Left kidney (tissue), 8 donors: Measurements from ENCODE around the gene ALDOB. TPM values are rescaled to one million over a fixed set of nuclear protein-coding genes. Genes with fewer than 3 reads are reported as not detected.

Source experiments
- DNase-seq: peaks from one replicate; pipeline ENCODE4 v3.0.0-alpha.2; 2013
- long read RNA-seq, 8 donors: transcript quantifications; one replicate each; lab custom pipeline, GENCODE V29; 2026
- polyA plus RNA-seq: library from polyadenylated mRNA; unstranded; fragments of 120-200 nt; gene quantifications from one replicate; pipeline ENCODE4 v1.2.1, GENCODE V29; 2013; ENCODE audit not compliant: insufficient read length

The ALDOB gene
- polyA plus RNA-seq = 693 TPM
- long read RNA-seq, donor 1, transcript ALDOB-210 (3 exons, 1,034 nt) = minor isoform, 10 of 613 reads
- long read RNA-seq, donor 1, transcript ALDOB-201 (9 exons, 2,451 nt) = major isoform, 198 of 613 reads
- long read RNA-seq, donor 1, partial matches to known transcripts = 399 of 613 reads
- long read RNA-seq, donor 1, other reads (novel, unspliced or antisense) = 5 of 613 reads
- long read RNA-seq, donor 2, transcript ALDOB-201 (9 exons, 2,451 nt) = major isoform, 199 of 364 reads
- long read RNA-seq, donor 2, partial matches to known transcripts = 164 of 364 reads
- long read RNA-seq, donor 2, other reads (novel, unspliced or antisense) = 0 of 364 reads
- long read RNA-seq, donor 3, transcript ALDOB-201 (9 exons, 2,451 nt) = major isoform, 138 of 391 reads
- long read RNA-seq, donor 3, partial matches to known transcripts = 248 of 391 reads
- long read RNA-seq, donor 3, other reads (novel, unspliced or antisense) = 0 of 391 reads
- long read RNA-seq, donor 4, transcript ALDOB-201 (9 exons, 2,451 nt) = major isoform, 7 of 30 reads
- long read RNA-seq, donor 4, partial matches to known transcripts = 23 of 30 reads
- long read RNA-seq, donor 4, other reads (novel, unspliced or antisense) = 0 of 30 reads
- long read RNA-seq, donor 5, transcript ALDOB-201 (9 exons, 2,451 nt) = major isoform, 250 of 599 reads
- long read RNA-seq, donor 5, partial matches to known transcripts = 347 of 599 reads
- long read RNA-seq, donor 5, other reads (novel, unspliced or antisense) = 0 of 599 reads
- long read RNA-seq, donor 6, transcript ALDOB-201 (9 exons, 2,451 nt) = major isoform, 102 of 192 reads
- long read RNA-seq, donor 6, partial matches to known transcripts = 89 of 192 reads
- long read RNA-seq, donor 6, other reads (novel, unspliced or antisense) = 0 of 192 reads
- long read RNA-seq, donor 7, transcript ALDOB-201 (9 exons, 2,451 nt) = major isoform, 142 of 259 reads
- long read RNA-seq, donor 7, partial matches to known transcripts = 113 of 259 reads
- long read RNA-seq, donor 7, other reads (novel, unspliced or antisense) = 0 of 259 reads
- long read RNA-seq, donor 8, transcript ALDOB-201 (9 exons, 2,451 nt) = major isoform, 135 of 258 reads
- long read RNA-seq, donor 8, partial matches to known transcripts = 116 of 258 reads
- long read RNA-seq, donor 8, other reads (novel, unspliced or antisense) = 6 of 258 reads

- no peak for DNase-seq
Observed at GRCh38 chr9:101435601-101436079, at the start of gene ALDOB. ALDOB (minus strand) TSS chr9:101435774; CDS start chr9:101430887, 4,887 bp downstream.

GRCh38 chr9:101484046-101484445 is 48.5 kb upstream of the ALDOB start:
- DNase-seq = no peak

DNA sequence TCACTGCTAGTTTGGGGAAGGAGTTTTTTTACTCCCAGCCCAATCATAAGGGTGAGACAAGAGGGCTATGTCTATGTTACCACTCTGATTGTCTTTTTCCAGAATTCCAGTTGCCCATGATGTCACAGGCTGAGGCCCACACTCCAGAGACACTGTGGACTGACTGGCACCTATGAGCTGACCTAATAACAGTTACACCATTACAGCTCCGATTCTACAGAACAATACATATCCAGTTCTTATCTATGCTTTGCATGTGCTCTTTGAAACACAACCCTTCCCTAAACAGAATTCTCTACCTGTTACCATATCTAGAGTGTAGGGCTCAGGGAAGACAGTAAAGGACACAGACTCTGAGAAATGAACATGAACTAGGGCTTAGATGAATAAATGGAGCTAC is 45.7 kb upstream of the ALDOB start:
- no peak for DNase-seq

DNA sequence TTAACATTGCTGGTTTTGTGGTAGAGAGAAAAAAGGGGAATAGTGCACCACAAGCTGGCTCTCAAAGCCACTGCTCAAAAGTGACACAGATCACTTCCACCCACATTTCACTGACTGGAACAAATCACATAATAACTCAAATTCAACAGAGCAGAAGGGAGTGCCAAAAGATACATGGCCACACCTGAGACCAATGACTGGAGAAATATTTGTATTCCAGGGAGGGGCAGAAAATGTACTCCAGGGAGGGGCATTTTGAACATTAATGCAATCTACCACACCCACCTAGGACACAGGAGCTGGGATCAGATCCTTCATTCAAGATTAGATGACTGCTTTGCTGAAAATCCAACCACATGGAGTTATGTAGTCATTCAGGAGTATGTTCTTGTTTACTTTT is 44.8 kb upstream of the ALDOB start:
- no peak for DNase-seq

DNA sequence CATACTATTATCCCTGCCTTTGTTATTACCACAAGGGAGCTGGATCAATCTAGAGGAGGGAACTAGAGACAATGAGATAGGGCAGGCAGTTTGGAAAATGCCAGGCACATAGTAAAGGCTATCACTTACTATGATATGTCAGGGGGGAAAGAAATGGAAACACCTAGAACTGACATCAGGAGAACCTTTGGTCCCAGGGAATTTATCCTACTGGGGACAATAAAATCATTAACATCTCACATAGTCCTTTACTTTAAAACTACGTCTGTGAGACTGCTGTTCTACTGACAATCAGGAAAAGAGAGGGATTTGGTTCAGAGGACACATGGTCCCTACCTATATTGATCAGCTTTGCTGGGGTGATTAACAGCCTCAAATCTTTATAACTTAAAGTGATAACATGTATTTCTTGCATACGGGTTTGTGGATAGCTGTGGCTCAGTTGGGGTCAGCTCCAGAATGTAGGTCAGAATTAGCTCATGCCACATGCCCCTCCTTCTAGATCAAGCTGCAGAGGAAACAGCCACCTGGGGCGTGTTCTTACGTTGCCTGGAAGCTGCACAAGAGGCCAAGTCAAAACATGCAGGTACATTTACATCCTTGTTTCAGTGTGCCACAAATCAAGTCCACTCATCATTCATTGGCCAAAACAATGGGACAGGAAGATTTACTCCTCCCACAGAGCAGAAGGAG is 43.9 kb upstream of the ALDOB start:
- DNase-seq = no peak

- no peak for DNase-seq
Observed at GRCh38 chr9:101478906-101479305, 43.3 kb upstream of the ALDOB start.

DNA sequence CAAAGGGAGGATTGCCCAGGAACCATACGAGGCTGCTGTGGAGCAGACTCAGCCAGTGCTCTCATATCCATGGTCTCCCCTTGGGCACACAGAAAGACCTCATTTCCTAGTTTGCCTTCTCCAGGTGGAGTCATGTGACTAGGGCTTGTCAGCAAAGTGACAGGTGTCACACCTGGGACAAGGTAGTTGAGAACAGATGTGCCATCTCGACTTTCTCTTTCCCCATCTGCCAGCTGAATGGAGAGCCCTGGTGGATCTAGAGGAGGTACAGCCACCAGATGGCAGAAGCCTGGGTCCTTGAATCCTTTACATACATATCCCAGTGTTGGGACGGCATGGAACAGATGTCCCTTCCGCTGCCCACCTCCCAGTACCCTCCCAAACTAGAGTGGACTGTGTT is 42.9 kb upstream of the ALDOB start:
- DNase-seq = no peak

DNA sequence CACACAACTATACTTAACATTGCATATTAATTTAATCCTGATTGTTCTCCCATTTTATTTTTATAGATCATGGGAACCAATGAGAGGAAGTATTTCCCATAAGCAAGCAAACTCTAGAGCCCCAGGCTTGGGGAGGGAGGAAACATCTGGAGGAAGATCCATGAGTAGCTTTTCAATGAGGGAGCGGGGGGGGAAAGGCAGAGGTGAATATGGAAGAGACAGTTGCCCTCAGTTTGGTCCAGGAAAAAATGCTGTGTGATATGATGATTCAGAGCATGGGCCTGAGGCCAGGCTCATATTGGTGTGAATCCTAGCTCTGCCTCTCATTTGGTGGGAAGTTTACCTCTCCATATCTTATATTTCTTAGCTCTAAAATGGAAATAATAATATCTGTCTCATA is 42.2 kb upstream of the ALDOB start:
- DNase-seq = no peak

GRCh38 chr9:101477214-101477613 is 41.6 kb upstream of the ALDOB start:
- DNase-seq = no peak

DNA sequence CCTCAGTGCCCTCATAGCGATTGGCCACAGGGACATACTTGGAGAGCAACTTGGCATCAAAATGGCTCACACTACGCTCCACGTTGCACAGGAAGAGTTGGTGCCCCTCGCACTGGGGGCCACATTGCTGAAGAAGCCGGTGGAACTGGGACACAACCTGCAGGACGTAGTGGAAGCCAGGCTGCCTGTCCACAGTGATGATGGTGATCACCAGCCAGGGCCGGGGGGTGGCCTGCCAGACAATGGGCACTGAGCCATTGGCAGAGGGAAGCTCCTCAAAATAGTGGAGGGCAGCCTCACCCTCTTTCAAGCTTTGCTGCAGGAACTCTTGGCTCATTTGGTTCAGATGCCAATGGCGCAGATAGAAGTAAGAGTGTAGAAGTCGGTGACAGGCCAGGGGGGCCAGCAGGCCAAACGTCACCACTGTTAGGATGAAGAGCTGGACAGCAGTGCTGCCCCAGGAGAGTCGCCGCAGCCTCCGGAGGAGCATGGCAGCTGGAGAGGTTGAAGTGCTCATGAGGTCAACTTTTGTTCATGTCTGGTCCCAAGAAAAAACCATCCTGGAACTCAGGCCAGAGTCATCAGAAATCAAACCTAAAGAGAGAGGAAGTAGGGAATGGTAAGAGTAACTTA is 41.1 kb upstream of the ALDOB start:
- DNase-seq = no peak

DNA sequence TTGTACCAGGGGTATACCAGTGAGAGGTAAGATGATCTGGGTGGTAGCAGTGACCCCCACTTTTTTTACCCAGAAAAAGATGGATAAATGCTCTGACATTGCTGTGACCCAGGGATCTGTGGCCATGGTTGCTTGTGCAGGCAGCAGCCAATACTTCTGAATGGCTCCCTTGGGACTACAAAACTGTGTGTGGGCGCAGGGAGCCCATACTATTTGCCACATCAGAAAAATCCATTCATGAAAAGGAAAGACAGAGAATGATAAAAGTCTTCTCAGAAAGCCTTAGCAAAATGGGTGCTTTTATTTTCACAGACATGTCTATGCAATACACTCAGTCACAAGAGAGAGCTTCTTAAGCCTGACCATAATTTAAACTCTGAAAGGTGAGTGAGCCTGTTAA is 37.3 kb upstream of the ALDOB start:
- no peak for DNase-seq

DNA sequence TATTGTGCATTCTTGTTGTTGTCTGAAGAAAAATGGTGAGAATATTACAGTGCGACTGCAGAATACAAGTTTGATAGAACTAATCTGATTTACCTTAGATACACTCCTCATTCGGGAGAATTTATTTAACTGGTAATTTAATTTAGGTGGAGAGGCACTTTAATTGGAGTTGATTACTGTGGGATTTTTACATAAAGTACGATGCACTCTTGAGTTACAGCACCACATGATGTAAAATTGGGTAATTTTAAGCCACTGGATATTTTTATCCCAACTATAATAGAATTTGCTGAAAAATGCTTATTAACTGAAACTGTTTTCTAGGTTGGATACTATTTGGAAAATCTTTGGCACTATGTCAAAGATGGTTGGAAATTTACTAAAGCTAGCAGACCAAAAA is 35.4 kb upstream of the ALDOB start:
- no peak for DNase-seq

DNA sequence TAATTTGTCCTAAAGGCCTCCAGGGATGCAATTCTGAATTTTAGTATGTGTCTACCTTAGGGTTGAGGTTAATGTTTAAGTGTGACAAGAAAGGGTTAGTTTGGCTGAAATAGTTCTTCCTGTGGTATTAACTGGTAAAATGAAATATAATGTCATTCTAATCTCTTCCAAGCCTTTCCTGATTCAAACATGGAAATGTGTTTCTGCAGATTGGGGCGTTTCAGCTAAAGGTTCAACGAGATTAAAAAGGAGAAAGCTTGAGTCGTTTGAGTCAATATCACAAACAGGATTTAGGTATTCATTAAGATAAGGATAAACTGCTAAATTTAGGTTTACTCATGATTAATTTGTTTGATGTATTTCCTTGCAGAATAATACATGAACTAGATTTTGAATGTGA is 34.4 kb upstream of the ALDOB start:
- DNase-seq = no peak

GRCh38 chr9:101469026-101469425 is 33.5 kb upstream of the ALDOB start:
- DNase-seq = no peak

- no peak for DNase-seq
Observed at GRCh38 chr9:101468116-101468515, 32.5 kb upstream of the ALDOB start.

- no peak for DNase-seq
Observed at GRCh38 chr9:101467690-101468089, 32.1 kb upstream of the ALDOB start.

GRCh38 chr9:101466863-101467262 is 31.3 kb upstream of the ALDOB start:
- no peak for DNase-seq

DNA sequence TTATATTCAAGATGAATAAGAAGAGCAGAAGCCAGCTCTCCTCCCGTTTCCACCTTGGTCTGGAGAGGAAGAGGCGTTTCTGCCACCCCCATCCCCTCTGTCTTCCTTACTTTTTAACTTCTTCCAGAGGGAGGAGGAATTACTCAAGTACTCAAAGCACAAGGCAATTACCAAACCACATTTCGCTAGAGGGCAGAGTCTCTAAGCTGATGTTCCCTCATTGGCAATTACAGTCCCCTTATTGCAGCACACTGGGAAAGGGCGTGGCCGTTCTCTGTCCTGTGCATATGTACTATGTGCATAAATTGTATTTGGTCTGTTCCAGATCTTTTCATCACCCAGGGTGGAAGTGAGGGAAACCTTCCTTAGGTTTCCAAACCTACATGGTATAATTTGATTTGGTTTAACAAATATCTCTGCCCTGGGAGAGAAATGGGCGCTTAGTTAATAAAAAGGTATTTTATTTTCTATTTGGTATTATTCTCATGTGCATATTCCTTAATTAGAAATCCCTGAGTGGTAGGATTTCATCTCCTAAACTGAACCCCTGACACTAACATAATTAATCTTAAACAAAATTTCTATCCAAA is 29.8 kb upstream of the ALDOB start:
- peak; percentile 38 for DNase-seq

GRCh38 chr9:101463397-101463796 is 27.8 kb upstream of the ALDOB start:
- DNase-seq = no peak

- no peak for DNase-seq
Observed at GRCh38 chr9:101462558-101462957, 27.0 kb upstream of the ALDOB start.

GRCh38 chr9:101460965-101461364 is 25.4 kb upstream of the ALDOB start:
- no peak for DNase-seq
